Esophagus squamous epithelium (tissue), 4 donors: ENCODE measurements around the gene CORO2A.

Experiments used
- POLR2A ChIP-seq, 4 donors: fragments of 450-650 bp; IDR thresholded peaks; one replicate each; pipeline ENCODE4 v1.6.1; 2017; ENCODE audit warnings: antibody characterized with exemption in 4 of 4, mild to moderate bottlenecking in 4 of 4, moderate library complexity in 3 of 4
- TF ChIP-seq, protein P1 (sequence below), 6 experiments: fragments of 450-650 bp in 4 of 6; fragments of 200-600 bp in 2 of 6; sonication (generic) in 2 of 6; IDR thresholded peaks; one replicate each; pipeline ENCODE4 v1.5.1; 2016 to 2019; ENCODE audit warnings: antibody characterized with exemption in 6 of 6, mild to moderate bottlenecking in 4 of 6, moderate library complexity in 4 of 6

DNA sequence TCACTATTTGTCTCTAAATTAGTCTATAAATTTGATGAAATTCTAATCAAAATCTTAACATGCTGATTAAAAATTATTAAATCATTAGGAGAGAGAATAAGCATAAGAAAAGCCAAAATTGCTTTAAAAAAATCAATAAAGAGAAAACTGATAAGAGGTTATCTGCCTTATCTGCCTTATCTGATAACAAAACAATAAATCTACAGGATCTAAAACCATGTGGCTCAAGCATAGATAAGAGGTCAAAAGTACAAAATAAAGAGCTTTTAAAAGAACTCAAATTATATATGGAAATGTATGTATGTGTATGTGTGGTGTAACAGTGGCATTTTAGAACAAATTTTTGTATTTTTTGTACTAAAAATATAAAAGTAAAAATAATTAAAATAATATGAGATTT is 92.0 kb downstream of the CORO2A start:
- TF ChIP-seq, protein P1, sequence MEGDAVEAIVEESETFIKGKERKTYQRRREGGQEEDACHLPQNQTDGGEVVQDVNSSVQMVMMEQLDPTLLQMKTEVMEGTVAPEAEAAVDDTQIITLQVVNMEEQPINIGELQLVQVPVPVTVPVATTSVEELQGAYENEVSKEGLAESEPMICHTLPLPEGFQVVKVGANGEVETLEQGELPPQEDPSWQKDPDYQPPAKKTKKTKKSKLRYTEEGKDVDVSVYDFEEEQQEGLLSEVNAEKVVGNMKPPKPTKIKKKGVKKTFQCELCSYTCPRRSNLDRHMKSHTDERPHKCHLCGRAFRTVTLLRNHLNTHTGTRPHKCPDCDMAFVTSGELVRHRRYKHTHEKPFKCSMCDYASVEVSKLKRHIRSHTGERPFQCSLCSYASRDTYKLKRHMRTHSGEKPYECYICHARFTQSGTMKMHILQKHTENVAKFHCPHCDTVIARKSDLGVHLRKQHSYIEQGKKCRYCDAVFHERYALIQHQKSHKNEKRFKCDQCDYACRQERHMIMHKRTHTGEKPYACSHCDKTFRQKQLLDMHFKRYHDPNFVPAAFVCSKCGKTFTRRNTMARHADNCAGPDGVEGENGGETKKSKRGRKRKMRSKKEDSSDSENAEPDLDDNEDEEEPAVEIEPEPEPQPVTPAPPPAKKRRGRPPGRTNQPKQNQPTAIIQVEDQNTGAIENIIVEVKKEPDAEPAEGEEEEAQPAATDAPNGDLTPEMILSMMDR (IDR thresholded peaks at IDR 0.05) = no peak
- no peak for TF ChIP-seq POLR2A (IDR thresholded peaks at IDR 0.05)
